A549 (cell line): ENCODE data around the gene PARP1. TPM values are rescaled to one million over a fixed set of nuclear protein-coding genes. Genes with fewer than 3 reads are reported as not detected.

Source experiments
- ATAC-seq, 2 experiments: fragments of 200-7000 bp in 1 of 2; fragments of >200 bp in 1 of 2; cut with Nextera tagmentation in 1 of 2; cut with Tn5 transposase in 1 of 2; 3 replicates each; pipeline versions ENCODE4 v1.8.0 to v1.9.1; 2018 to 2020; ENCODE audit warnings: mild to moderate bottlenecking in 1 of 2, moderate library complexity in 1 of 2
- CTCF ChIA-PET: fragments of 300-600 bp; sonication (Branson Sonifier 250); formaldehyde crosslinking; extraction: SDS; loops from one replicate; lab custom pipeline; 2021; ENCODE audit warnings: antibody characterized with exemption, inconsistent platforms; lab: Yijun Ruan, JAX
- POLR2A ChIA-PET: fragments of 350-600 bp; formaldehyde crosslinking; extraction: SDS; loops from one replicate; lab custom pipeline; 2021; ENCODE audit warnings: antibody characterized with exemption, inconsistent platforms; lab: Yijun Ruan, JAX
- DNase-seq, 2 experiments: peaks; one replicate each; pipeline versions ENCODE4 v3.0.0 to v3.0.0-alpha.2; 2011 to 2016; ENCODE audit warnings: low read depth in 1 of 2, low spot score in 1 of 2
- FAIRE-seq: peaks from 2 replicates; lab custom pipeline; 2011; peaks lifted over from hg19 to GRCh38; lab: Jason Lieb, UNC
- H3K27ac ChIP-seq, 2 experiments: fragments of >200 bp; sonication (Bioruptor Twin); formaldehyde crosslinking; 3 replicates each; pipeline ENCODE4 v1.5.1; 2016 to 2017
- H3K4me1 ChIP-seq: fragments of >200 bp; sonication (Bioruptor Twin); formaldehyde crosslinking; 3 replicates; pipeline ENCODE4 v1.6.1; 2016
- H3K4me2 ChIP-seq: fragments of >200 bp; sonication (Bioruptor Twin); formaldehyde crosslinking; 3 replicates; pipeline ENCODE4 v1.6.1; 2016
- H3K4me3 ChIP-seq: fragments of >200 bp; sonication (Bioruptor Twin); formaldehyde crosslinking; 3 replicates; pipeline ENCODE4 v1.5.1; 2016
- H3K9me3 ChIP-seq: fragments of >200 bp; sonication (Bioruptor Twin); formaldehyde crosslinking; 3 replicates; pipeline ENCODE4 v1.6.1; 2016
- BHLHE40 ChIP-seq: IDR thresholded peaks from 2 replicates; pipeline ENCODE4 v1.6.1; 2012; ENCODE audit warnings: low read depth, low read length, inconsistent platforms
- CHD4 ChIP-seq: fragments of 200-600 bp; sonication (generic); IDR thresholded peaks from 2 replicates; pipeline ENCODE4 v1.6.1; 2016; ENCODE audit warnings: antibody characterized with exemption, mild to moderate bottlenecking, borderline replicate concordance
- EHF ChIP-seq: fragments of 250-450 bp; sonication (Bioruptor Pico); IDR thresholded peaks from 2 replicates; pipeline ENCODE4 v1.5.0; 2020; ENCODE audit warnings: mild to moderate bottlenecking
- EHMT2 ChIP-seq: fragments of 200-600 bp; sonication (generic); IDR thresholded peaks from 2 replicates; pipeline ENCODE4 v1.6.1; 2016; ENCODE audit warnings: antibody characterized with exemption, low read depth, mild to moderate bottlenecking, moderate library complexity
- FOSB ChIP-seq: fragments of 250-450 bp; sonication (Bioruptor Pico); IDR thresholded peaks from 2 replicates; pipeline ENCODE4 v1.5.0; 2020; ENCODE audit warnings: mild to moderate bottlenecking, moderate library complexity
- FOSL2 ChIP-seq, 2 experiments: fragments of 450-650 bp in 1 of 2; fragments of >200 bp in 1 of 2; sonication (Bioruptor Twin) in 1 of 2; formaldehyde crosslinking; IDR thresholded peaks; 2 replicates each; pipeline versions ENCODE4 v1.5.0 to v1.6.1; 2016 to 2020; ENCODE audit warnings: mild to moderate bottlenecking in 1 of 2, moderate library complexity in 1 of 2
- FOXS1 ChIP-seq: fragments of 250-450 bp; sonication (Bioruptor Pico); IDR thresholded peaks from 2 replicates; pipeline ENCODE4 v1.5.0; 2020; ENCODE audit warnings: mild to moderate bottlenecking, moderate library complexity
- HEYL ChIP-seq: fragments of 250-450 bp; sonication (Bioruptor Pico); IDR thresholded peaks from 2 replicates; pipeline ENCODE4 v1.8.0; 2021; ENCODE audit warnings: mild to moderate bottlenecking, moderate library complexity
- HOXA7 ChIP-seq: fragments of 250-450 bp; sonication (Bioruptor Pico); IDR thresholded peaks from 2 replicates; pipeline ENCODE4 v1.5.0; 2020; ENCODE audit warnings: mild to moderate bottlenecking, moderate library complexity
- JUN ChIP-seq, 2 experiments: fragments of >200 bp; sonication (Bioruptor Twin); formaldehyde crosslinking; IDR thresholded peaks; 2 replicates in 1 of 2; 3 replicates in 1 of 2; pipeline ENCODE4 v1.6.1; 2016 to 2017
- KDM1A ChIP-seq: fragments of 200-600 bp; sonication (generic); IDR thresholded peaks from 2 replicates; pipeline ENCODE4 v1.6.1; 2016; ENCODE audit warnings: low read depth, mild to moderate bottlenecking
- MAX ChIP-seq: IDR thresholded peaks from 2 replicates; pipeline ENCODE4 v1.6.1; 2012
- MYC ChIP-seq: IDR thresholded peaks from 2 replicates; pipeline ENCODE4 v1.6.1; 2012; ENCODE audit warnings: mild to moderate bottlenecking, inconsistent platforms, low read length, improper control_type of control experiment, borderline replicate concordance
- NFE2L2 ChIP-seq: fragments of 150-350 bp; conservative IDR thresholded peaks from 2 replicates; pipeline ENCODE4 v1.6.1; 2014; ENCODE audit warnings: low read length
- POLR2AphosphoS2 ChIP-seq: conservative IDR thresholded peaks from 2 replicates; pipeline ENCODE4 v1.6.1; 2012; ENCODE audit warnings: low read length, improper control_type of control experiment, inconsistent platforms
- RAD21 ChIP-seq, 2 experiments: fragments of >200 bp in 1 of 2; sonication (Bioruptor Twin) in 1 of 2; formaldehyde crosslinking in 1 of 2; IDR thresholded peaks in 1 of 2; conservative IDR thresholded peaks in 1 of 2; 2 replicates in 1 of 2; 3 replicates in 1 of 2; pipeline ENCODE4 v1.6.1; 2012 to 2018; ENCODE audit warnings: inconsistent platforms in 1 of 2
- RARB ChIP-seq: fragments of 250-450 bp; sonication (Bioruptor Pico); IDR thresholded peaks from 2 replicates; pipeline ENCODE4 v1.8.0; 2021; ENCODE audit warnings: mild to moderate bottlenecking, moderate library complexity
- TP53 ChIP-seq: fragments of 250-450 bp; sonication (Bioruptor Pico); IDR thresholded peaks from 2 replicates; pipeline ENCODE4 v1.5.0; 2021; ENCODE audit warnings: mild to moderate bottlenecking, moderate library complexity
- WGBS: methylation state at CpG from one replicate; pipeline ENCODE4 v1.1.6; 2017; ENCODE audit errors: missing lambda C conversion rate; 5-methylcytosine and 5-hydroxymethylcytosine counted together
- polyA plus RNA-seq, 4 experiments: library from polyadenylated mRNA; depleted of rRNA in 3 of 4; stranded (reverse); fragments of >200 nt; fragmentation: RNase III in 1 of 4; extraction: RNeasy Plus Mini Kit Qiagen cat#74134 plus additional on column Dnase treatment in 1 of 4; gene quantifications; 2 replicates in 3 of 4; 3 replicates in 1 of 4; pipeline ENCODE4 v1.2.3, GENCODE V29; 2011 to 2017
- TF ChIP-seq, protein P1 (sequence below): fragments of 250-450 bp; sonication (Bioruptor Pico); IDR thresholded peaks from 2 replicates; pipeline ENCODE4 v1.5.0; 2020; ENCODE audit warnings: low read depth, mild to moderate bottlenecking, moderate library complexity
- TF ChIP-seq, protein P2 (sequence below): fragments of 450-650 bp; IDR thresholded peaks from 2 replicates; pipeline ENCODE4 v1.6.1; 2014; ENCODE audit warnings: antibody characterized with exemption

The PARP1 gene
- polyA plus RNA-seq, 2 of the 4 experiments (the other 2 are of a cell fraction): 125 to 134 TPM

DNA sequence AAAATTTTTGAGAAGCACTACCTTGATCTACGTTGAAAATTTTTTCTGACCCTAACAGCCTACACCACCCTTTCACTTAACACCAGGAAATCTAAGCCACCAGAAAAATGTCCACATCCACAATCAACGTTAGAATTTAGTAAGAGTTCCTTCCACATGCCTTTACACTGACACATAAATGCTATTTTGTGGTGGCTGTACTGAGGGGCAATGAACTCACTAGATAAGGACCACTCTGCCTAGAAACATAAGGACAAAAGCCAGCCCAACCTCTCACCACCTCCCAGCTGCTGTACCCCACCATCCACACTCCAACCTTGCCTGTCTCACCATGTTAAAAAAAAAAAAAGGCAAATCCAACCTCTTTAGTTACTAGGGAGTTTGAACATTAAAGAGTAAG is 29.8 kb downstream of the PARP1 start:
- 71% methylated on average over 2 of the region's 2 CpGs for WGBS
- H3K27ac ChIP-seq: no peak overlapping the region
- H3K9me3 ChIP-seq: no peaks in the 10 kb centered on the region
- CTCF ChIA-PET: interaction anchor here (1.2 to 1.7 kb wide), 3 partner anchors 8 to 12 kb away, joined by 4 to 5 read pairs (median 4); no protein-coding TSS in a partner anchor
- POLR2A ChIA-PET: no interaction called here
- no peak overlapping the region for H3K4me2 ChIP-seq
- H3K4me3 ChIP-seq: no peak overlapping the region
- FAIRE-seq (no peak), DNase-seq (no peak), ATAC-seq (no peak)
- no peaks in the 10 kb centered on the region for H3K4me1 ChIP-seq
- TF ChIP-seq MAX: no peak
- TF ChIP-seq KDM1A: no peak
- TF ChIP-seq FOSL2 (IDR thresholded peaks at IDR 0.05): no peak
- no peak for TF ChIP-seq FOSL2 (CRISPR knock-in tag; IDR thresholded peaks at IDR 0.05)
- TF ChIP-seq HOXA7 (CRISPR knock-in tag): no peak
- no peak for TF ChIP-seq CHD4
- TF ChIP-seq FOSB (CRISPR knock-in tag): no peak
- no peak for TF ChIP-seq EHMT2
- no peak for TF ChIP-seq JUN (IDR thresholded peaks at IDR 0.05)
- no peak for TF ChIP-seq RARB (CRISPR knock-in tag)
- TF ChIP-seq, all 56 proteins: peak for 0

GRCh38 chr1:226376300-226376699 is 31.6 kb downstream of the PARP1 start:
- H3K4me1 ChIP-seq: no peaks in the 10 kb centered on the region
- POLR2A ChIA-PET: no interaction called here
- no peak for FAIRE-seq
- H3K4me3 ChIP-seq: no peak overlapping the region
- 90% methylated on average over 3 of the region's 3 CpGs for WGBS
- CTCF ChIA-PET: interaction anchor here (1.4 to 1.7 kb wide), 2 partner anchors 9 to 12 kb away, joined by 3 to 4 read pairs; no protein-coding TSS in a partner anchor
- H3K4me2 ChIP-seq: no peak overlapping the region
- H3K9me3 ChIP-seq: no peaks in the 10 kb centered on the region
- TF ChIP-seq TP53 (CRISPR knock-in tag): no peak
- no peak for TF ChIP-seq EHMT2
- no peak for TF ChIP-seq EHF (CRISPR knock-in tag)
- TF ChIP-seq, protein P1, sequence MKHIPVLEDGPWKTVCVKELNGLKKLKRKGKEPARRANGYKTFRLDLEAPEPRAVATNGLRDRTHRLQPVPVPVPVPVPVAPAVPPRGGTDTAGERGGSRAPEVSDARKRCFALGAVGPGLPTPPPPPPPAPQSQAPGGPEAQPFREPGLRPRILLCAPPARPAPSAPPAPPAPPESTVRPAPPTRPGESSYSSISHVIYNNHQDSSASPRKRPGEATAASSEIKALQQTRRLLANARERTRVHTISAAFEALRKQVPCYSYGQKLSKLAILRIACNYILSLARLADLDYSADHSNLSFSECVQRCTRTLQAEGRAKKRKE (CRISPR knock-in tag): no peak
- TF ChIP-seq POLR2AphosphoS2: no peak
- TF ChIP-seq, protein P2, sequence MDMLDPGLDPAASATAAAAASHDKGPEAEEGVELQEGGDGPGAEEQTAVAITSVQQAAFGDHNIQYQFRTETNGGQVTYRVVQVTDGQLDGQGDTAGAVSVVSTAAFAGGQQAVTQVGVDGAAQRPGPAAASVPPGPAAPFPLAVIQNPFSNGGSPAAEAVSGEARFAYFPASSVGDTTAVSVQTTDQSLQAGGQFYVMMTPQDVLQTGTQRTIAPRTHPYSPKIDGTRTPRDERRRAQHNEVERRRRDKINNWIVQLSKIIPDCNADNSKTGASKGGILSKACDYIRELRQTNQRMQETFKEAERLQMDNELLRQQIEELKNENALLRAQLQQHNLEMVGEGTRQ: no peak
- H3K27ac ChIP-seq: no peak overlapping the region
- ATAC-seq: no peak
- no peak for DNase-seq

- no peaks in the 10 kb centered on the region for H3K9me3 ChIP-seq
- TF ChIP-seq FOSB (CRISPR knock-in tag) (no peak), NFE2L2 (no peak), BHLHE40 (no peak), POLR2AphosphoS2 (no peak), FOXS1 (CRISPR knock-in tag) (no peak), MAX (no peak), RAD21 (conservative IDR thresholded peaks at IDR 0.05 in 1 of 2, IDR thresholded peaks at IDR 0.05 in 1 of 2) (no peak), KDM1A (no peak), MYC (no peak), HEYL (CRISPR knock-in tag) (no peak)
- CTCF ChIA-PET: interaction anchor here (1.1 to 2.6 kb wide), 2 partner anchors 13 to 35 kb away, joined by 3 to 9 read pairs; partner anchors contain the start of gene PARP1
- H3K4me3 ChIP-seq: no peak overlapping the region
- 93% methylated on average over 7 of the region's 7 CpGs for WGBS
- no peak overlapping the region for H3K27ac ChIP-seq
- ATAC-seq (no peak), DNase-seq (no peak), FAIRE-seq (no peak)
- POLR2A ChIA-PET: no interaction called here
- H3K4me2 ChIP-seq: no peak overlapping the region
- H3K4me1 ChIP-seq: no peaks in the 10 kb centered on the region
Measured at GRCh38 chr1:226373376-226373775, 34.5 kb downstream of the PARP1 start.
